Subcutaneous preadipocyte (primary cell): ENCODE data around the gene TRIM33. TPM values are rescaled to one million over a fixed set of nuclear protein-coding genes. Genes with fewer than 3 reads are reported as not detected.

Experiments used
- small RNA-seq: library from RNA; depleted of rRNA; stranded (forward); fragments of <200 nt; gene quantifications from one replicate; pipeline ENCODE3, GENCODE V24; 2012
- total RNA-seq: library from RNA; depleted of rRNA; stranded (reverse); fragments of >200 nt; gene quantifications from 2 replicates; pipeline ENCODE4 v1.2.3, GENCODE V29; 2012

TRIM33 gene
- total RNA-seq, result 27.9 and 35.6 TPM in 2 replicates

DNA sequence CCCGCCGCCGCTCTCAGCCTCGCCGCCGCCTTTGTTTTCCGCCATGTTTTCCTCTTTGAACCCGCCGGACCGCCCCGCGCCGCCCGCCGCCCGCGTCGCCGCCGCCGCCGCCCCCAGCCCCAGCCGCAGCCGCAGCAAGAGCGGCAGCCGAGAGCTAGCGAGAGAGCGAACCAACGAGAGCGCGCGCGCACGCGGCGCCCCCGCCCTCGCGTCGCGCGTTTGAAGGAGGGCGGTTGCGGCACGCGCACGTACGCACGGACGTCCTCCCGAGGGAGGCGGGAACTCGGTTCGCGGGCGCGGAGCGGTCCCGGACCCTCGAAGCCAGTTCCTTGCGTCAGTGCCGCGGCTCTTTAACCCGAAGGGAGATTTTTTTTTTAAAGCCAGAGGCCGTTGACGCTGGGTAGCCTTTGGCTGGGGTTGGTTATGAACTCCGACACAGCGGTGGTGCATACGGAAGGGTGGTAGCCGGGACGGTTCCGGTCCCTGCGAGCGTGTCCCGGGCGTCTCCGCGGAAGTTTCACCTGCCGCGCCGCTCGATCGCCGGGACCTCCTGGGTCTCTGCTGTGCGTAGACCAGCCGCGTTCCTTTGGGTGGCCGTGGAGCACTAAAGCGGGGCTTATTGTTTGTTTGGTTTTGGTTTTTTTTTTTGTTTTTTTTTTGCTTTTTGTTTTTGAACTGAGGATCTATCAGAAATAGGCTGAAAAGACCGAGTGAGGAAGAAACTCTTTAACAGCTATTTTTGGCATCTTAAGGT is at the start of gene TRIM33:
Gene TRIM33, minus strand, starts transcription at position 172 of the 754 bp plus-strand sequence. Its CDS starts 127 bp downstream, at position 45.

Small RNAs within 50 kb of the gene (small RNA-seq; reads per million reads assigned to genes)
- not detected for gene RF00019

Other genes with a start within 250 kb of the TRIM33 start
- 27.4 and 29.0 TPM in 2 replicates for gene BCAS2, start 70.4 kb upstream of the TRIM33 start, total RNA-seq
- 2.5 and 3.7 TPM in 2 replicates for gene DENND2C, start 158.8 kb upstream of the TRIM33 start, total RNA-seq
- not detected in 2 replicates for gene AMPD1, start 184.3 kb upstream of the TRIM33 start, total RNA-seq
- 56.6 and 87.2 TPM in 2 replicates for gene NRAS, start 205.6 kb upstream of the TRIM33 start, total RNA-seq
- 375 and 412 TPM in 2 replicates for gene CSDE1, start 246.8 kb upstream of the TRIM33 start, total RNA-seq